ENCODE results near the gene ATRIP.

DNA sequence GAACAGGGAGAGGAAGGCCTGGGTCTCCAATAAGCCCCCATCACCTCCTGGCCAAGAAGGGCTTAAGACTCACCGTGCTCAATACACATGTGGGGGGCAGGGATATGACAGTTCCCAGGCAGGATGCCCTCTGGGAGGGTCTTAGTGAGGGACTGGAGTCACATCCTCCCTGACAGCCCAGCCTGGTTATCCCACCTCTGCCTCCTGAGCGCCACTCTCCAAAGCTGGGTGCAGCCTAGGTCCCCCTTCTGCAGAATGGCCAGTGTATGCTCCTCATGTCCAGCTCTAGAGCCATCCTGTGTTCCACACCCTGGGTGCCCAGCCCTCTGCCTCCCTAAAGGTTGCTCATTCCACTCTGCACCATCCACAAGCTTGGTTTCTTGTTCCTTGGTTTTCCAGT, 58.6 kb downstream of the ATRIP start:
- TF ChIP-seq, protein P1, sequence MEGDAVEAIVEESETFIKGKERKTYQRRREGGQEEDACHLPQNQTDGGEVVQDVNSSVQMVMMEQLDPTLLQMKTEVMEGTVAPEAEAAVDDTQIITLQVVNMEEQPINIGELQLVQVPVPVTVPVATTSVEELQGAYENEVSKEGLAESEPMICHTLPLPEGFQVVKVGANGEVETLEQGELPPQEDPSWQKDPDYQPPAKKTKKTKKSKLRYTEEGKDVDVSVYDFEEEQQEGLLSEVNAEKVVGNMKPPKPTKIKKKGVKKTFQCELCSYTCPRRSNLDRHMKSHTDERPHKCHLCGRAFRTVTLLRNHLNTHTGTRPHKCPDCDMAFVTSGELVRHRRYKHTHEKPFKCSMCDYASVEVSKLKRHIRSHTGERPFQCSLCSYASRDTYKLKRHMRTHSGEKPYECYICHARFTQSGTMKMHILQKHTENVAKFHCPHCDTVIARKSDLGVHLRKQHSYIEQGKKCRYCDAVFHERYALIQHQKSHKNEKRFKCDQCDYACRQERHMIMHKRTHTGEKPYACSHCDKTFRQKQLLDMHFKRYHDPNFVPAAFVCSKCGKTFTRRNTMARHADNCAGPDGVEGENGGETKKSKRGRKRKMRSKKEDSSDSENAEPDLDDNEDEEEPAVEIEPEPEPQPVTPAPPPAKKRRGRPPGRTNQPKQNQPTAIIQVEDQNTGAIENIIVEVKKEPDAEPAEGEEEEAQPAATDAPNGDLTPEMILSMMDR (IDR thresholded peaks at IDR 0.05; ENCODE audit: low read length) = no peak
- no peak for TF ChIP-seq EZH2 (IDR thresholded peaks at IDR 0.05; ENCODE audit: borderline replicate concordance, low read length)

All from OCI-LY1 (cell line).